T-helper 17 cell (primary cell): ENCODE data around the gene ADCY2. TPM values are rescaled to one million over a fixed set of nuclear protein-coding genes. Genes with fewer than 3 reads are reported as not detected.
A peak's percentile ranks its signal among the peaks of the same experiment; 100 is the strongest.

Experiments
- ATAC-seq: fragments of 150-1000 bp; cut with Tn5 transposase; 2 replicates; pipeline ENCODE4 v1.10.0; 2021; ENCODE audit warnings: mild to moderate bottlenecking, moderate library complexity
- DNase-seq, 3 donors: peaks; one replicate each; pipeline versions ENCODE4 v3.0.0 to v3.0.0-alpha.2; 2020 to 2021
- H3K9me3 ChIP-seq: one replicate; pipeline ENCODE4 v1.7.0; 2013; ENCODE audit warnings: low read length, mild to moderate bottlenecking; ENCODE audit not compliant: control insufficient read depth, poor library complexity, severe bottlenecking
- H3K27ac Mint-ChIP-seq: one replicate; pipeline ENCODE4 v1.8.0; 2022; ENCODE audit warnings: mild to moderate bottlenecking, moderate library complexity, mixed read lengths
- H3K27me3 Mint-ChIP-seq: one replicate; pipeline ENCODE4 v1.8.0; 2022; ENCODE audit warnings: mixed read lengths
- H3K36me3 Mint-ChIP-seq: one replicate; pipeline ENCODE4 v1.8.0; 2022; ENCODE audit warnings: low read depth, mixed read lengths
- H3K4me1 Mint-ChIP-seq: one replicate; pipeline ENCODE4 v1.8.0; 2022; ENCODE audit warnings: mild to moderate bottlenecking, mixed read lengths
- H3K4me3 Mint-ChIP-seq: one replicate; pipeline ENCODE4 v1.8.0; 2022; ENCODE audit warnings: mild to moderate bottlenecking, moderate library complexity, mixed read lengths
- total RNA-seq, 4 donors: library from RNA in 2 of 4; stranded (reverse) in 2 of 4; gene quantifications; one replicate each; pipeline ENCODE4 v1.2.3 and lab custom pipeline; 2022 to 2026

The ADCY2 gene
- total RNA-seq, 2 donors from 2014 or later = not detected

- peaks cover 83% of the 10 kb centered on the region for H3K27me3 Mint-ChIP-seq
- H3K4me1 Mint-ChIP-seq = no peaks in the 10 kb centered on the region
- no peaks in the 10 kb centered on the region for H3K9me3 ChIP-seq
- H3K4me3 Mint-ChIP-seq = no peak overlapping the region
- H3K36me3 Mint-ChIP-seq = no peaks in the 10 kb centered on the region
- ATAC-seq = no peak
- no peak overlapping the region for H3K27ac Mint-ChIP-seq
- no peak for DNase-seq
Measured at GRCh38 chr5:7794823-7795222, 398.9 kb downstream of the ADCY2 start.

- no peaks in the 10 kb centered on the region for H3K9me3 ChIP-seq
- peaks cover 82% of the 10 kb centered on the region for H3K27me3 Mint-ChIP-seq
- ATAC-seq = no peak
Measured at GRCh38 chr5:7795306-7795705, 399.4 kb downstream of the ADCY2 start.

DNA sequence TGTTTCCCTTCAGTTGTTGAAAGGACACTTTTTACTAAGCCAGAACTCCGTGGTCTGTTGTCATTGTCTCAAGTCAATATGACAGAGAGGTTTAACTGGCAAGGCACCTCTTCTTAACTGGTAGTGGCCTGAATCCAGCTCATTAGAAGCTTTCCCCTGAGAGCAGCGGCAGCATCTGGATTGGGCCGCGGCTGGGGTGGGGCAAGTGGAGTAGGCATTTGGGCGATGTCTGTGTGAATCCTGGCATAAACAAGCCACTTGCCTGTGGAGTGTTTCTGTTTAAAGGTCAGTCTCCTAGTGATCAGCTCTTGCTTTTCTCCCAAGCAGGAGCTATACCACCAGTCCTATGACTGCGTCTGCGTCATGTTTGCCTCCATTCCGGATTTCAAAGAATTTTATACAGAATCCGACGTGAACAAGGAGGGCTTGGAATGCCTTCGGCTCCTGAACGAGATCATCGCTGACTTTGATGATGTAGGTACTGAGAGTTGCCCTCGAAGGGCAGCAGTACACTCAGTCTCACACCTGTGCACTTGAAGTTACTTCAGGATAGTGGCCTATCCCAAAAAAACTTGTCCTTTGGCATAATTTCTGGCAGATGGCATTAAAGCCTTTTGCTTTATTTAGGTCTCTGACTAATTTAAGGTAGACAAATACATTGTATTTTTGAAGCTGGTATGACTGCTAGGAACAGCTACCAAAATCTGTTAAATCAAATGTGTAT lies 406.1 kb downstream of the ADCY2 start:
- Mint-ChIP-seq H3K4me1 (no peaks in the 10 kb centered on the region), H3K4me3 (no peak overlapping the region), H3K27ac (no peak overlapping the region), H3K36me3 (no peaks in the 10 kb centered on the region), H3K27me3 (peaks cover 53% of the 10 kb centered on the region)
- ATAC-seq = no peak
- no peak for DNase-seq
- H3K9me3 ChIP-seq = no peaks in the 10 kb centered on the region

More at GRCh38 chr5:7795306-7795705, 399.4 kb downstream of the ADCY2 start:
- DNase-seq = no peak
- Mint-ChIP-seq H3K27ac (no peak overlapping the region), H3K36me3 (no peaks in the 10 kb centered on the region), H3K4me3 (no peak overlapping the region), H3K4me1 (no peaks in the 10 kb centered on the region)

- no peak overlapping the region for H3K4me3 Mint-ChIP-seq
- no peak for DNase-seq
- H3K4me1 Mint-ChIP-seq = no peaks in the 10 kb centered on the region
Measured at GRCh38 chr5:7802855-7803254, 406.9 kb downstream of the ADCY2 start.

GRCh38 chr5:7803937-7804336 lies 408.0 kb downstream of the ADCY2 start:
- Mint-ChIP-seq H3K36me3 (no peaks in the 10 kb centered on the region), H3K4me1 (no peaks in the 10 kb centered on the region), H3K27me3 (peaks cover 50% of the 10 kb centered on the region), H3K27ac (no peak overlapping the region), H3K4me3 (no peak overlapping the region)
- no peaks in the 10 kb centered on the region for H3K9me3 ChIP-seq
- no peak for ATAC-seq
- DNase-seq = no peak

More at GRCh38 chr5:7802855-7803254, 406.9 kb downstream of the ADCY2 start:
- no peaks in the 10 kb centered on the region for H3K9me3 ChIP-seq
- Mint-ChIP-seq H3K27ac (no peak overlapping the region), H3K36me3 (no peaks in the 10 kb centered on the region), H3K27me3 (peaks cover 47% of the 10 kb centered on the region)
- ATAC-seq = no peak

- Mint-ChIP-seq H3K4me3 (no peak overlapping the region), H3K27me3 (peaks cover 40% of the 10 kb centered on the region), H3K27ac (no peak overlapping the region), H3K4me1 (no peaks in the 10 kb centered on the region), H3K36me3 (no peaks in the 10 kb centered on the region)
- H3K9me3 ChIP-seq = no peaks in the 10 kb centered on the region
- ATAC-seq (no peak), DNase-seq (no peak)
Measured at GRCh38 chr5:7805379-7805778, 409.4 kb downstream of the ADCY2 start.

- no peak overlapping the region for H3K27ac Mint-ChIP-seq
- H3K27me3 Mint-ChIP-seq = peaks cover 57% of the 10 kb centered on the region
- peaks cover 2% of the 10 kb centered on the region for H3K36me3 Mint-ChIP-seq
- ATAC-seq = no peak
- peaks cover 4% of the 10 kb centered on the region for H3K4me1 Mint-ChIP-seq
- no peaks in the 10 kb centered on the region for H3K9me3 ChIP-seq
- H3K4me3 Mint-ChIP-seq = no peak overlapping the region
- no peak for DNase-seq
Measured at GRCh38 chr5:7808998-7809397, 413.1 kb downstream of the ADCY2 start.

- Mint-ChIP-seq H3K4me1 (peaks cover 4% of the 10 kb centered on the region), H3K36me3 (peaks cover 4% of the 10 kb centered on the region), H3K27me3 (peaks cover 72% of the 10 kb centered on the region), H3K4me3 (no peak overlapping the region), H3K27ac (no peak overlapping the region)
- DNase-seq (no peak), ATAC-seq (no peak)
- no peaks in the 10 kb centered on the region for H3K9me3 ChIP-seq
Measured at GRCh38 chr5:7811715-7812114, 415.8 kb downstream of the ADCY2 start.

DNA sequence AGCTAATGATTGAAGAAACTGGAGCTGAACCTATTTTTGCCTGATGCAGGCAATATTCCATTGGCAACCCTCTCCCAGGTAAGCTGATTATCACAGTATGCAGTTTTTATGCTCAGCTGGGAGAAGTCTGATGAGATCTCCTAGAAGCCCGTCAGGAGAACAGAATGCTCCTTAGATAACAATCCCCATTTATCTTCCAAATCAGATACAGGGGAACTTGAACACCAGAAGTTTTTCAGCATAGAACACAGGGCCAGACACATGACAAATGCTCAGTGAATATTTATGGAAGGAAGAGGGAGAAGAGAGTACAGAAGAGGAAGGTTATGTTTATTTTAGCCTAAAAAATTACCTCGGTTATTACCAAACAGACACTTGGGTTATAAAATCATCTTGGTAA lies 417.1 kb downstream of the ADCY2 start:
- Mint-ChIP-seq H3K4me3 (peak overlapping the region; percentile 52), H3K27ac (no peak overlapping the region), H3K27me3 (peaks cover 72% of the 10 kb centered on the region), H3K36me3 (peaks cover 4% of the 10 kb centered on the region), H3K4me1 (peaks cover 4% of the 10 kb centered on the region)
- no peaks in the 10 kb centered on the region for H3K9me3 ChIP-seq
- DNase-seq (no peak), ATAC-seq (no peak)

DNA sequence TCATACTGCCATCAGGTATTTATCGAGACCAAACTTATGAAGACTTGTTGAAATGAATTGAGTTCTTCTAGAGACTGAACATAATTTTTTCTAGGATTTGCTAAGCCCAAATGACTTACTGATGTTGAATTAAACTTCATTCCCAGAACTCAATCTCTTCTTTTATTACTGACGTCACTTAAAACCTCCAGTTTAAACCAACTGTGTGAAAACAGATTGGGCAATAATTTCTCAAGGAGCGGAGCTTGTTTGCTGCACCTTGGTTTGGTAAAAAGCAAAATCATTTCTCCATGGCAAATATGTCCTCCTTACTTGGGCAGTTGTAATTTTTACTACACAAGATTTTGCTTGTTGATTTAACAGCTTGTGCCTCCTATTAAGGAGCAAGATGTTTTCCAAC lies 417.6 kb downstream of the ADCY2 start:
- Mint-ChIP-seq H3K36me3 (peaks cover 4% of the 10 kb centered on the region), H3K4me1 (peaks cover 4% of the 10 kb centered on the region), H3K27ac (no peak overlapping the region), H3K4me3 (no peak overlapping the region), H3K27me3 (peaks cover 66% of the 10 kb centered on the region)
- DNase-seq (no peak), ATAC-seq (no peak)
- no peaks in the 10 kb centered on the region for H3K9me3 ChIP-seq

DNA sequence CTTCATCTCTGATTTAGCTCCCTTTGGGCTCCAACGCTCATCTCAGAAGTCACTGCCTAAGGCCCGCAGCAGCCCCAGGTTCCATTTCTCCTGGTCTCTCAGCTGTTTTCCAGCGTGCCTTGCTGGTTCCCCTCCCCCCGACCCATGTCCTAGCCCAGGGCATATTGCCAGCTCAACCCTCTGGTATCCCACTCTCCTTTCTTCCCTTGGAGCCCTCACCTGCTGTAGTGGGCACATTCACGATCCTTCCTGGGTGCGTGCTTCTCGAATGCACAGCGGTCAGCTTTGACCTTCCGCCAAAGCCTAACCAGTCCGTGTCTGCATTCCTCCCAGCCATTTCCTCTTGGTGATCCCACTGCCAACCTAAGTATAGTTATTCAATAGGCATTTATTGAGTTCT lies 418.9 kb downstream of the ADCY2 start:
- peaks cover 4% of the 10 kb centered on the region for H3K36me3 Mint-ChIP-seq
- peaks cover 71% of the 10 kb centered on the region for H3K27me3 Mint-ChIP-seq
- no peak overlapping the region for H3K27ac Mint-ChIP-seq
- ATAC-seq (no peak), DNase-seq (no peak)
- no peaks in the 10 kb centered on the region for H3K9me3 ChIP-seq
- peaks cover 4% of the 10 kb centered on the region for H3K4me1 Mint-ChIP-seq
- H3K4me3 Mint-ChIP-seq = no peak overlapping the region

DNA sequence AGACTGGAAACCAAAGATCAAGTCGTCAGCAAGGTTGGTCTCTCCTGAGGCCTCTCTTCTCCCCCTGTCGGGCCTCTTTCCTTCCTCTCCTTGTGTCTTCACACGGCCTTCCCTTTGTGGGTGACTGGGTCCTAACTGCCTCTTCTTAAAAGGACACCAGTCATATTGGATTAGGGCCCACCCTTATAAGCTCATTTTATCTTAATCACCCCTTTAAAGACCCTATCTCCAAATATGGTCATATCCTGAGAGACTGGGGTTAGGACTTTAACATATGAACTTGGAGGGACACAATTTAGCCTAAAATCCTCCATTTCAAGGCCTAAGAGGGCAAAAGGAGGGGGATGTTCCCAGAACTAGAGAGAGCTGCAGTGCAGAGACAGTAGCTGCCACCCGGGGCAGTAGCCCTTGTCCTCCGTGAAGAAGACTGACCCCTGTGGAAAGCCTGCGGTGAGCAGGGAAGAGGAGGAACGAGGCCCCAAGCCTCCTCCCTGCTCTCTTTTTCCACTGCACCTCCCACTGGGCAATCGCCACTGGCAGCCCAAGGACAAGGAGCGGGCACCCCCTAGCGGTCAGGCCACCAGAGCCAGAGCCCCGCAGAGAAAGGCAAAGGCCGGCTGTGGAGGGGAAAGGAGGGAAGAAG lies 420.1 kb downstream of the ADCY2 start:
- Mint-ChIP-seq H3K27ac (no peak overlapping the region), H3K36me3 (peaks cover 4% of the 10 kb centered on the region), H3K4me3 (no peak overlapping the region), H3K4me1 (peaks cover 4% of the 10 kb centered on the region), H3K27me3 (peaks cover 68% of the 10 kb centered on the region)
- DNase-seq (peak; percentile 43 to 63 (median 49)), ATAC-seq (peak; percentile 83)
- no peaks in the 10 kb centered on the region for H3K9me3 ChIP-seq

GRCh38 chr5:7816535-7816901 lies 420.6 kb downstream of the ADCY2 start:
- Mint-ChIP-seq H3K27ac (no peak overlapping the region), H3K27me3 (peaks cover 72% of the 10 kb centered on the region), H3K4me1 (peaks cover 4% of the 10 kb centered on the region), H3K36me3 (peaks cover 4% of the 10 kb centered on the region), H3K4me3 (no peak overlapping the region)
- no peaks in the 10 kb centered on the region for H3K9me3 ChIP-seq
- ATAC-seq (no peak), DNase-seq (no peak)

GRCh38 chr5:7822449-7822848 lies 426.5 kb downstream of the ADCY2 start:
- no peaks in the 10 kb centered on the region for H3K9me3 ChIP-seq
- Mint-ChIP-seq H3K27me3 (peaks cover 62% of the 10 kb centered on the region), H3K27ac (no peak overlapping the region), H3K4me3 (no peak overlapping the region), H3K4me1 (peaks cover 4% of the 10 kb centered on the region), H3K36me3 (no peaks in the 10 kb centered on the region)
- ATAC-seq = no peak
- DNase-seq = no peak
